ENCODE results near the gene TSPAN7.

TSPAN7 gene

GRCh38 chrX:38646129-38646528, 84.8 kb downstream of the TSPAN7 start:
- DNase-seq (ENCODE audit: extremely low read depth, insufficient read length), result no peak
- H3K36me3 ChIP-seq (ENCODE audit: control insufficient read depth, insufficient read depth, low read length), result no peaks in the 10 kb centered on the region
- TF ChIP-seq, protein P1, sequence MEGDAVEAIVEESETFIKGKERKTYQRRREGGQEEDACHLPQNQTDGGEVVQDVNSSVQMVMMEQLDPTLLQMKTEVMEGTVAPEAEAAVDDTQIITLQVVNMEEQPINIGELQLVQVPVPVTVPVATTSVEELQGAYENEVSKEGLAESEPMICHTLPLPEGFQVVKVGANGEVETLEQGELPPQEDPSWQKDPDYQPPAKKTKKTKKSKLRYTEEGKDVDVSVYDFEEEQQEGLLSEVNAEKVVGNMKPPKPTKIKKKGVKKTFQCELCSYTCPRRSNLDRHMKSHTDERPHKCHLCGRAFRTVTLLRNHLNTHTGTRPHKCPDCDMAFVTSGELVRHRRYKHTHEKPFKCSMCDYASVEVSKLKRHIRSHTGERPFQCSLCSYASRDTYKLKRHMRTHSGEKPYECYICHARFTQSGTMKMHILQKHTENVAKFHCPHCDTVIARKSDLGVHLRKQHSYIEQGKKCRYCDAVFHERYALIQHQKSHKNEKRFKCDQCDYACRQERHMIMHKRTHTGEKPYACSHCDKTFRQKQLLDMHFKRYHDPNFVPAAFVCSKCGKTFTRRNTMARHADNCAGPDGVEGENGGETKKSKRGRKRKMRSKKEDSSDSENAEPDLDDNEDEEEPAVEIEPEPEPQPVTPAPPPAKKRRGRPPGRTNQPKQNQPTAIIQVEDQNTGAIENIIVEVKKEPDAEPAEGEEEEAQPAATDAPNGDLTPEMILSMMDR (IDR thresholded peaks at IDR 0.05; ENCODE audit: insufficient read depth, low read length, poor library complexity, severe bottlenecking), result no peak
- H3K27me3 ChIP-seq (replicated peaks; ENCODE audit: control insufficient read depth, insufficient read depth, low read length), result no peaks in the 10 kb centered on the region
- no peak overlapping the region for H3K4me3 ChIP-seq (replicated peaks; ENCODE audit: low read depth, low read length)

DNA sequence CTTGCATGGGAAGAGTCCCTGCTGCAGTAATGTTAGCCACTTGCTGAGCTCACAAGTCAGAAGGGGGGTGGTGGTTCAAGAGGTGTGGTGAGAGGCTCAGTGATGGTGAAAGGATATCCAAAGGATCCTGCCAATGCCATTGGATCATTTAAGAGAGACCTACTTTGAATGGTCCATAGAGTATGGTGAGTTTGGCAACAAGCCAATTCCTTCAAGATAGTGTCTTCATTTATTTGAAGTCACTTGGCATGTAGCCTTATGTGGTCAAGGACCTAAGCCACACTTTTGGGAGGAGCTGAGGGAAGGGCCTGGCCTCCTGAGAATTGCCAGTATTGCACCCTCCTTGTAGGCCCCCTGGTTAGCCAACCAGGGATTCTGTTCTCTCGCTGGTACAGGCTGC, 87.9 kb downstream of the TSPAN7 start:
- no peak for DNase-seq (ENCODE audit: extremely low read depth, insufficient read length)
- no peaks in the 10 kb centered on the region for H3K27me3 ChIP-seq (replicated peaks; ENCODE audit: control insufficient read depth, insufficient read depth, low read length)
- H3K4me3 ChIP-seq (replicated peaks; ENCODE audit: low read depth, low read length), result no peak overlapping the region
- TF ChIP-seq, protein P1 (IDR thresholded peaks at IDR 0.05; ENCODE audit: insufficient read depth, low read length, poor library complexity, severe bottlenecking), result no peak
- no peaks in the 10 kb centered on the region for H3K36me3 ChIP-seq (ENCODE audit: control insufficient read depth, insufficient read depth, low read length)

DNA sequence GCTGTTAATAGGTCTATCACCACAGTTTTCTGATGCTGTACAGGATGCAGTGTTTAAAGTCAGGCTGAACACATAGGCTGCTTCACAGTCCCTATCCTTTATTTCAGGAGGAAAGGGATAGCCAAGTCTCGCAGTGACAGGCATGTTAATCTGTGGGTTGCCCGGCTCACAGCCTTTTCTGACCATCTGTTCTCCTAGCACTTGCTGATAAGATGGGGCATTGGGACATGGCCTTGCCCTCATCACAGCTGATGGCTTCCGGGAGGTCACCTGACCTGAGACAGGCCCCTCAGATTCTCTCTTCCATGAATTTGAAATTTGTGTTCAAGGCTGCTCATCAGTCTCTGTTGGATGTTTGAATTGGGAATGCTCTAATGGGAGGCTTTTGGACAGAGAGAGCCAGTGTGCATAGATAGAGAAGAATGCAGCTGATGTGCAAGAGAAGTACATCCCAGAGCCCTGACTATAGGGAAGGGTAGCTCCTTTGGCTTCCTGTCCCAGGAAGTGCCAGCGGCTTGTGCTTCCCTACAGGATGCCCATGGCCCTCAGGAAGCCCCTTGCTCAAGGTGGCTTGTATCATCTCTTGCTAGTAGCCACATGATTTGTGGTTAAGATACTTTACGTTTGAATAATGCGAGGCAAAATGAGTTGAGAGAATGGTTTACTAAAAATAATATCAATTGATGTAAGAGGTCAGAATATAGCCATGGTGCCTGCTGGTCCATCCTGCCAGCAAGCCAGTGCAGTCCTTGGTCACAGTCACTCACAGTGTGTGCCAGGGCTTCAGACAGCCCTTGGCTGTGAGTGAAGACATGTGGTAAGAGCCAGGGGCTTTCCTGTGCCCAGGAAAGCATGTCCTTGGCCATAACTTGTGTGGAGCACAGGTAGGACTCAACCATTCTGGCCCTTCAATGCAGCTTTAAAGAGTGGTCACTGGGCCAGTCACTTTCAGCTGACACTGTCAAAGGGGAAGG, 88.6 kb downstream of the TSPAN7 start:
- H3K27me3 ChIP-seq (replicated peaks; ENCODE audit: control insufficient read depth, insufficient read depth, low read length), result no peaks in the 10 kb centered on the region
- no peak overlapping the region for H3K4me3 ChIP-seq (replicated peaks; ENCODE audit: low read depth, low read length)
- DNase-seq (ENCODE audit: extremely low read depth, insufficient read length), result no peak
- TF ChIP-seq, protein P1 (IDR thresholded peaks at IDR 0.05; ENCODE audit: insufficient read depth, low read length, poor library complexity, severe bottlenecking), result no peak
- H3K36me3 ChIP-seq (ENCODE audit: control insufficient read depth, insufficient read depth, low read length), result no peaks in the 10 kb centered on the region

DNA sequence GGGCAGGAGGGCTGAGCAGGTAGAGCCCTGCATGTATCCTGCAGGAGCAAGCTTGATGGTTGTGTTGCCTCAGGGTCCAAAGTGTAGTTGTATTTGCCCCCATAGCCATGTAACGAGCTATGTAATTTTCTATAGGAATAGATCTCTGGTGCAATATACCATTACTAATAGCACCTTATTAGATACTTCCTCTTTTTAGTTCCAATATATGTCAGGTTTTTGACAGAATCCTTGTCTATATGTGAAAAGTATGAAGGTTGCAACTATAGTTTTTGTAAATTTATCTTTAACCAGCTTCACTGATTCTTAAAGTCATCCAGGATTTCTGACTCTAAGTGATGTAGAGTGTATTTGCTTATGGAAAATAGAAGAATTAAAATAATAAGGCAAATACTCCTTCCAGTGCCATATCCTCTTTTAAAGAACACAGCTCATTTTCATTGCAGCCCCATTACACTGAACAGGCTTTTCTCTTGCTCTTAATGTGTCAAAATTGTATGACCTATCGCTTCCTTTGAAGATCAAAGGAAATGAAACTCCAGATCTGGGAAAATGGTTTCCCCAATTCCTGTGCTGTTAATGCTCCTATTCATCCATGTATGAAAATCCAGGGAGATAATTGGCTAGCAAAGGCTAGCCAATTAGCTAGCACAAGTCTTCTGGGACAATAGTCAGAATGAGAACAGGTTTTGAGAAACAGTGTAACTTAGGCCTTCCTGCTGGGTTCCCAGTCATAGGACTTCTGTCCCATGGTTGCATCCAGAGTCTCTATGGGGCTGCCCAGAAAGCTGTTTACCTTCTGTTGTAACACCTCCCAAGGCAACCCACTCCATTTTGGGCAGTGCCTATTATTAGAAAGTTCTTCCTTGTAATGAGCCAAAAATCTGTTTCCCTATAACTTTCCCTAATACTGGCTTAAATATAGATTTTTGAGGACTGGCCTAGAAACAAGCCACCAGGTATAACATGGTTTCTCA, 90.6 kb downstream of the TSPAN7 start:
- no peaks in the 10 kb centered on the region for H3K36me3 ChIP-seq (ENCODE audit: control insufficient read depth, insufficient read depth, low read length)
- TF ChIP-seq, protein P1 (IDR thresholded peaks at IDR 0.05; ENCODE audit: insufficient read depth, low read length, poor library complexity, severe bottlenecking), result no peak
- no peaks in the 10 kb centered on the region for H3K27me3 ChIP-seq (replicated peaks; ENCODE audit: control insufficient read depth, insufficient read depth, low read length)
- DNase-seq (ENCODE audit: extremely low read depth, insufficient read length), result no peak
- H3K4me3 ChIP-seq (replicated peaks; ENCODE audit: low read depth, low read length), result no peak overlapping the region

DNA sequence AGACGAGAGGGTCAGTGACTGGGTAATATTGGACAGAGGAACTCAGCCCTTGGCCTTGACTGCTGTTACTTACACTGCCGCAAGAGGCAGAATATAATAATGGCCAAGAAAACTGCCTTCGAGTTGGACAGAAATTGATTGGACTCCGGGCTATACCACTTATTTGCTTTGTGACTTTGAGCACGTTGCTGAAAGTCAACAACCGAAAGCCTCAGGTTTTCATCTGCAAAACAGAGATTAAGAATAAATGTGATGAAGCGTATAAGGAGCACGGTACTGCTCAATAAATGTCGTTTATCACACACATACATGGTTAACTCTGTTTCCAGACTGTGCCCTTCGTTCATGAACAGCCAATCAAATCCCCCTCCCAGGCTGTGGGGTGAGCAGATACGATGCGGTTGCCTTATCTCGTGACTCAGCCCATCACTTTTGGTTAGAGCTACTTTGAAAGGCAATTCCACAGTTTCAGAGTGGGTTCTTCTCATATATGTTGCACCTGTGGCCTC, 91.6 kb downstream of the TSPAN7 start:
- TF ChIP-seq, protein P1 (IDR thresholded peaks at IDR 0.05; ENCODE audit: insufficient read depth, low read length, poor library complexity, severe bottlenecking), result no peak
- H3K4me3 ChIP-seq (replicated peaks; ENCODE audit: low read depth, low read length), result no peak overlapping the region
- no peaks in the 10 kb centered on the region for H3K27me3 ChIP-seq (replicated peaks; ENCODE audit: control insufficient read depth, insufficient read depth, low read length)
- no peaks in the 10 kb centered on the region for H3K36me3 ChIP-seq (ENCODE audit: control insufficient read depth, insufficient read depth, low read length)
- DNase-seq (ENCODE audit: extremely low read depth, insufficient read length), result no peak

Data from GM06990 (cell line).